Measurements from ENCODE around the gene SMARCD3. TPM values are rescaled to one million over a fixed set of nuclear protein-coding genes. Genes with fewer than 3 reads are reported as not detected.

SMARCD3 gene
- total RNA-seq, 1 experiment from 2014 or later = 30.3 TPM

DNA sequence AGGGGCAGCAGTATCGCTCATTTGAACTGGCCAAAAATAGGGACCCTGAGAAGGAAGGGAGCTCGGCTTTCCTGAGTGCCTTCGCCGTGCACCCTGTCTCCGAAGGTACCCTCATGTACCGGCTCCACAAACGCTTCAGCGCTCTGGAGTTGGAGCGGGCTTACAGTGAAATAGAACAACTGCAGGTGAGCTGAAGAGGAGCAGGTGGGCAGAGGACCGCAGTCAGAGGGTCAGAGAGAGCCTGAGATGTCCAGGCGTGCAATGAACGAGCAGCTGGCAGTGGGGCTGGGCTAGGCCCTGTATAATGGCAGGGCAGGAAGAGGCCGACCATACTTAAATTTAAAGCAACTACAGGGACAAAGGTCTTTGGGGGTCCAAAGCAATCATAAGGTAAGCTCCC, 12.1 kb downstream of the SMARCD3 start:
- H4K20me1 ChIP-seq (ENCODE audit: insufficient read depth) = no peaks in the 10 kb centered on the region
- DNase-seq (ENCODE audit: low read depth, low spot score) (no peak), ATAC-seq (no peak)
- H3K79me2 ChIP-seq (ENCODE audit: insufficient read depth, low read length) = peaks cover 33% of the 10 kb centered on the region
- no peaks in the 10 kb centered on the region for H3K9me2 ChIP-seq (ENCODE audit: insufficient read depth)
- POLR2A ChIA-PET = no interaction called here
- no peaks in the 10 kb centered on the region for H3K27me3 ChIP-seq (ENCODE audit: insufficient read depth, low read length)
- H3K9me3 ChIP-seq (ENCODE audit: control insufficient read depth in 1 of 2, insufficient read depth in 1 of 2, low read depth in 1 of 2, low read length in 2 of 2) = no peaks in the 10 kb centered on the region
- H3K4me3 ChIP-seq (replicated peaks in 1 of 2; ENCODE audit: low read depth in 1 of 2, low read length in 2 of 2) = no peak overlapping the region
- no peak overlapping the region for H3K27ac ChIP-seq (ENCODE audit: low read depth, low read length)
- RAD21 ChIA-PET (ENCODE audit: low non-redundant PET in 1 of 2, low total read pairs in 2 of 2, uncharacterized antibody in 2 of 2, unreplicated experiment in 2 of 2) = no interaction called here
- peaks cover 18 to 29% of the 10 kb centered on the region in 2 experiments for H3K36me3 ChIP-seq (ENCODE audit: control insufficient read depth in 1 of 2, insufficient read depth in 2 of 2, low read length in 2 of 2)
- H2AFZ ChIP-seq (ENCODE audit: low read depth, low read length, poor library complexity, severe bottlenecking) = no peak overlapping the region
- peaks cover 10 to 26% of the 10 kb centered on the region in 2 experiments for H3K4me1 ChIP-seq (ENCODE audit: control insufficient read depth in 1 of 2, insufficient read depth in 2 of 2, low read length in 2 of 2)
- H3K4me2 ChIP-seq (ENCODE audit: low read length) = no peak overlapping the region
- intact Hi-C loops (cut with micrococcal nuclease) = no loop called here
- CTCF ChIA-PET = interaction anchor here (1.0 kb wide), 1 partner anchor 9 kb away, joined by 3 read pairs; the partner anchor contains the start of gene ABCF2
- BruUV-seq (replicated peaks) = no TSS peak
- TF ChIP-seq CBX3 (IDR thresholded peaks at IDR 0.05; ENCODE audit: low read depth) (no peak), SP1 (IDR thresholded peaks at IDR 0.05; ENCODE audit: low read depth) (no peak), YY1 (IDR thresholded peaks at IDR 0.05; ENCODE audit: extremely low read depth, insufficient replicate concordance, low read depth, low read length) (no peak), EZH2 (IDR thresholded peaks at IDR 0.05) (no peak), SIN3A (IDR thresholded peaks at IDR 0.05; ENCODE audit: low read depth) (no peak), ZFX (IDR thresholded peaks at IDR 0.05) (no peak), POLR2AphosphoS5 (IDR thresholded peaks at IDR 0.05; ENCODE audit: low read depth, low read length) (no peak)
- TF ChIP-seq, protein P1, sequence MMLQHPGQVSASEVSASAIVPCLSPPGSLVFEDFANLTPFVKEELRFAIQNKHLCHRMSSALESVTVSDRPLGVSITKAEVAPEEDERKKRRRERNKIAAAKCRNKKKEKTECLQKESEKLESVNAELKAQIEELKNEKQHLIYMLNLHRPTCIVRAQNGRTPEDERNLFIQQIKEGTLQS (IDR thresholded peaks at IDR 0.05) = no peak
- no peak overlapping the region for H3K9ac ChIP-seq (ENCODE audit: low read length)

DNA sequence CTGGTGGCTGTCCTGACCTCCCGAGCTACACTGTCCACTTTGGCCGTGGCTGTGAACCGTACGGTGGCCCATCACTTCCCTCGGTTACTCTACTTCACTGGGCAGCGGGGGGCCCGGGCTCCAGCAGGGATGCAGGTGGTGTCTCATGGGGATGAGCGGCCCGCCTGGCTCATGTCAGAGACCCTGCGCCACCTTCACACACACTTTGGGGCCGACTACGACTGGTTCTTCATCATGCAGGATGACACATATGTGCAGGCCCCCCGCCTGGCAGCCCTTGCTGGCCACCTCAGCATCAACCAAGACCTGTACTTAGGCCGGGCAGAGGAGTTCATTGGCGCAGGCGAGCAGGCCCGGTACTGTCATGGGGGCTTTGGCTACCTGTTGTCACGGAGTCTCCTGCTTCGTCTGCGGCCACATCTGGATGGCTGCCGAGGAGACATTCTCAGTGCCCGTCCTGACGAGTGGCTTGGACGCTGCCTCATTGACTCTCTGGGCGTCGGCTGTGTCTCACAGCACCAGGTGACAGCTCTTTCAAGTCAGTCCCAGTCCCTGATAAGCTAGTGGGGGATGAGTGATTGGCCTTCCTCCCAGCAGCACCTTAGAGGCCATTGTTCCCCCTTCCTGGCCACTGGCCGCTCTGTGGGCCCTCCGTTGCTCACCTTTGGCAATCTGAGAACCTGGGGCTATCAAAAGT, 13.3 kb downstream of the SMARCD3 start:
- Histone ChIP-seq H3K9me3 (ENCODE audit: control insufficient read depth in 1 of 2, insufficient read depth in 1 of 2, low read depth in 1 of 2, low read length in 2 of 2) (no peaks in the 10 kb centered on the region), H3K27ac (ENCODE audit: low read depth, low read length) (no peak overlapping the region), H3K4me1 (ENCODE audit: control insufficient read depth in 1 of 2, insufficient read depth in 2 of 2, low read length in 2 of 2) (peaks cover 11 to 21% of the 10 kb centered on the region in 2 experiments), H3K27me3 (ENCODE audit: insufficient read depth, low read length) (no peaks in the 10 kb centered on the region), H3K9me2 (ENCODE audit: insufficient read depth) (no peaks in the 10 kb centered on the region), H3K4me2 (ENCODE audit: low read length) (no peak overlapping the region), H2AFZ (ENCODE audit: low read depth, low read length, poor library complexity, severe bottlenecking) (no peak overlapping the region), H4K20me1 (ENCODE audit: insufficient read depth) (no peaks in the 10 kb centered on the region), H3K79me2 (ENCODE audit: insufficient read depth, low read length) (peaks cover 33% of the 10 kb centered on the region), H3K9ac (ENCODE audit: low read length) (no peak overlapping the region), H3K4me3 (replicated peaks in 1 of 2; ENCODE audit: low read depth in 1 of 2, low read length in 2 of 2) (no peak overlapping the region), H3K36me3 (ENCODE audit: control insufficient read depth in 1 of 2, insufficient read depth in 2 of 2, low read length in 2 of 2) (peaks cover 13 to 27% of the 10 kb centered on the region in 2 experiments)
- CTCF ChIA-PET = interaction anchor here (1.3 kb wide), 1 partner anchor 7 kb away, joined by 4 read pairs; no protein-coding TSS in a partner anchor
- RAD21 ChIA-PET (ENCODE audit: low non-redundant PET in 1 of 2, low total read pairs in 2 of 2, uncharacterized antibody in 2 of 2, unreplicated experiment in 2 of 2) = no interaction called here
- BruUV-seq (replicated peaks) = no TSS peak
- POLR2A ChIA-PET = no interaction called here
- intact Hi-C loops (cut with micrococcal nuclease) = no loop called here
- no peak for ATAC-seq
- no peak for DNase-seq (ENCODE audit: low read depth, low spot score)
- TF ChIP-seq POLR2AphosphoS5 (IDR thresholded peaks at IDR 0.05; ENCODE audit: low read depth, low read length) (no peak), EZH2 (IDR thresholded peaks at IDR 0.05) (no peak), ZFX (IDR thresholded peaks at IDR 0.05) (no peak), YY1 (IDR thresholded peaks at IDR 0.05; ENCODE audit: extremely low read depth, insufficient replicate concordance, low read depth, low read length) (no peak), SP1 (IDR thresholded peaks at IDR 0.05; ENCODE audit: low read depth) (no peak), CEBPB (IDR thresholded peaks at IDR 0.05; ENCODE audit: low read depth) (no peak), CBX3 (IDR thresholded peaks at IDR 0.05; ENCODE audit: low read depth) (no peak)
- TF ChIP-seq, protein P2, sequence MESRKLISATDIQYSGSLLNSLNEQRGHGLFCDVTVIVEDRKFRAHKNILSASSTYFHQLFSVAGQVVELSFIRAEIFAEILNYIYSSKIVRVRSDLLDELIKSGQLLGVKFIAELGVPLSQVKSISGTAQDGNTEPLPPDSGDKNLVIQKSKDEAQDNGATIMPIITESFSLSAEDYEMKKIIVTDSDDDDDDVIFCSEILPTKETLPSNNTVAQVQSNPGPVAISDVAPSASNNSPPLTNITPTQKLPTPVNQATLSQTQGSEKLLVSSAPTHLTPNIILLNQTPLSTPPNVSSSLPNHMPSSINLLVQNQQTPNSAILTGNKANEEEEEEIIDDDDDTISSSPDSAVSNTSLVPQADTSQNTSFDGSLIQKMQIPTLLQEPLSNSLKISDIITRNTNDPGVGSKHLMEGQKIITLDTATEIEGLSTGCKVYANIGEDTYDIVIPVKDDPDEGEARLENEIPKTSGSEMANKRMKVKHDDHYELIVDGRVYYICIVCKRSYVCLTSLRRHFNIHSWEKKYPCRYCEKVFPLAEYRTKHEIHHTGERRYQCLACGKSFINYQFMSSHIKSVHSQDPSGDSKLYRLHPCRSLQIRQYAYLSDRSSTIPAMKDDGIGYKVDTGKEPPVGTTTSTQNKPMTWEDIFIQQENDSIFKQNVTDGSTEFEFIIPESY (IDR thresholded peaks at IDR 0.05; ENCODE audit: extremely low read depth, insufficient replicate concordance, low read length) = no peak
